H1 (cell line): Measurements from ENCODE around the gene CTNNBL1. TPM values are rescaled to one million over a fixed set of nuclear protein-coding genes. Genes with fewer than 3 reads are reported as not detected.

Experiments used
- CTCF ChIA-PET: fragments of 300-600 bp; sonication (Branson Sonifier 250); formaldehyde crosslinking; loops from one replicate; lab custom pipeline; 2021; ENCODE audit not compliant: partially characterized antibody; lab: Charles Lee
- POLR2A ChIA-PET: fragments of 300-600 bp; sonication (Branson Sonifier 250); formaldehyde crosslinking; loops from one replicate; lab custom pipeline; 2021; ENCODE audit warnings: inconsistent platforms; ENCODE audit not compliant: partially characterized antibody; lab: Charles Lee
- DNase-seq, 2 experiments: peaks; one replicate each; pipeline versions ENCODE4 v3.0.0 to v3.0.0-alpha.2; 2010 to 2022; ENCODE audit warnings: low spot score in 2 of 2, low read depth in 1 of 2, mixed read lengths in 1 of 2
- FAIRE-seq: peaks from 2 replicates; lab custom pipeline; 2011; peaks lifted over from hg19 to GRCh38; lab: Jason Lieb, UNC
- H2AFZ ChIP-seq: 2 replicates; pipeline ENCODE4 v1.8.1; 2012; ENCODE audit warnings: low read length, inconsistent platforms
- H2AK5ac ChIP-seq: 2 replicates; pipeline ENCODE4 v1.6.1; 2013; ENCODE audit warnings: low read depth, low read length
- H2BK120ac ChIP-seq: replicated peaks from 2 replicates; pipeline ENCODE3; 2013; ENCODE audit warnings: low read depth, low read length, inconsistent platforms
- H2BK12ac ChIP-seq: 2 replicates; pipeline ENCODE4 v1.6.1; 2013; ENCODE audit warnings: low read depth, low read length
- H2BK15ac ChIP-seq: 2 replicates; pipeline ENCODE4 v1.6.1; 2013; ENCODE audit warnings: low read length
- H2BK20ac ChIP-seq: 2 replicates; pipeline ENCODE4 v1.6.1; 2013; ENCODE audit warnings: low read length
- H2BK5ac ChIP-seq: 2 replicates; pipeline ENCODE4 v1.6.1; 2013; ENCODE audit warnings: low read depth, low read length
- H3K14ac ChIP-seq: 2 replicates; pipeline ENCODE4 v1.6.1; 2013; ENCODE audit warnings: inconsistent platforms; ENCODE audit not compliant: insufficient read length
- H3K18ac ChIP-seq: 2 replicates; pipeline ENCODE4 v1.6.1; 2013; ENCODE audit warnings: low read length; ENCODE audit errors: extremely low read depth
- H3K23ac ChIP-seq: 2 replicates; pipeline ENCODE4 v1.6.1; 2013; ENCODE audit warnings: inconsistent platforms; ENCODE audit not compliant: insufficient read length
- H3K23me2 ChIP-seq: 2 replicates; pipeline ENCODE4 v1.6.1; 2013; ENCODE audit warnings: low read depth, low read length
- H3K27ac ChIP-seq: 2 replicates; pipeline ENCODE4 v1.6.1; 2011; ENCODE audit warnings: low read depth, low read length, inconsistent platforms
- H3K27me3 ChIP-seq, 4 experiments: replicated peaks in 1 of 4; 1 replicate in 1 of 4; 2 replicates in 3 of 4; pipeline versions ENCODE4 v1.6.1 to v1.8.1; 2011 to 2013; ENCODE audit warnings: low read length in 3 of 4, mild to moderate bottlenecking in 3 of 4, inconsistent platforms in 2 of 4, mixed read lengths in 2 of 4, moderate library complexity in 1 of 4; ENCODE audit not compliant: control insufficient read depth in 3 of 4, insufficient read depth in 3 of 4; ENCODE audit errors: extremely low read depth in 1 of 4
- H3K36me3 ChIP-seq, 4 experiments: 2 replicates each; pipeline versions ENCODE4 v1.6.1 to v1.8.1; 2011 to 2013; ENCODE audit warnings: mild to moderate bottlenecking in 4 of 4, low read length in 3 of 4, moderate library complexity in 2 of 4, control low read depth in 1 of 4, inconsistent platforms in 1 of 4; ENCODE audit not compliant: insufficient read depth in 4 of 4, control insufficient read depth in 2 of 4
- H3K4ac ChIP-seq: replicated peaks from 2 replicates; pipeline ENCODE3; 2013; ENCODE audit warnings: low read length, low read depth, mixed read lengths, inconsistent platforms; ENCODE audit not compliant: insufficient read length
- H3K4me1 ChIP-seq, 4 experiments: replicated peaks in 1 of 4; 1 replicate in 1 of 4; 2 replicates in 3 of 4; pipeline versions ENCODE4 v1.6.1 to v1.8.1; 2011 to 2013; ENCODE audit warnings: low read length in 3 of 4, inconsistent platforms in 2 of 4, mixed read lengths in 1 of 4; ENCODE audit not compliant: insufficient read depth in 4 of 4, control insufficient read depth in 3 of 4
- H3K4me2 ChIP-seq, 2 experiments: 2 replicates each; pipeline versions ENCODE4 v1.6.1 to v1.8.1; 2011 to 2013; ENCODE audit warnings: low read depth in 2 of 2, low read length in 2 of 2, control low read depth in 1 of 2, inconsistent platforms in 1 of 2, mild to moderate bottlenecking in 1 of 2; ENCODE audit not compliant: insufficient read depth in 1 of 2
- H3K4me3 ChIP-seq, 4 experiments: fragments of 200-600, 300-600 bp in 1 of 4; sonication (generic), shearing (Covaris generic), sonication (Bioruptor Twin) in 1 of 4; 2 replicates each; pipeline versions ENCODE4 v1.5.1 to v1.8.1; 2011 to 2016; ENCODE audit warnings: low read length in 4 of 4, low read depth in 3 of 4, control low read depth in 2 of 4, inconsistent platforms in 2 of 4, mild to moderate bottlenecking in 2 of 4, mixed read lengths in 1 of 4, moderate library complexity in 1 of 4; ENCODE audit not compliant: insufficient read depth in 2 of 4; ENCODE audit errors: extremely low read depth in 1 of 4
- H3K56ac ChIP-seq: replicated peaks from 2 replicates; pipeline ENCODE3; 2013; ENCODE audit warnings: low read depth, mild to moderate bottlenecking, mixed read lengths, low read length, inconsistent platforms; ENCODE audit not compliant: insufficient read length
- H3K79me1 ChIP-seq: 2 replicates; pipeline ENCODE4 v1.6.1; 2013; ENCODE audit warnings: low read depth, low read length, control low read depth
- H3K79me2 ChIP-seq, 2 experiments: 2 replicates each; pipeline versions ENCODE4 v1.6.1 to v1.8.1; 2012 to 2013; ENCODE audit warnings: low read length in 2 of 2, mild to moderate bottlenecking in 2 of 2, inconsistent platforms in 1 of 2; ENCODE audit not compliant: insufficient read depth in 2 of 2, control insufficient read depth in 1 of 2
- H3K9ac ChIP-seq, 4 experiments: replicated peaks in 1 of 4; 1 replicate in 1 of 4; 2 replicates in 3 of 4; pipeline versions ENCODE4 v1.6.1 to v1.8.1; 2011 to 2013; ENCODE audit warnings: low read depth in 3 of 4, low read length in 3 of 4, control low read depth in 2 of 4, mild to moderate bottlenecking in 2 of 4, moderate library complexity in 2 of 4, inconsistent platforms in 1 of 4; ENCODE audit errors: extremely low read depth in 1 of 4
- H3K9me3 ChIP-seq, 2 experiments: 2 replicates each; pipeline versions ENCODE4 v1.6.1 to v1.8.1; 2012 to 2013; ENCODE audit warnings: mild to moderate bottlenecking in 2 of 2, moderate library complexity in 2 of 2, control low read depth in 1 of 2, inconsistent platforms in 1 of 2, low read depth in 1 of 2, low read length in 1 of 2, mixed read lengths in 1 of 2; ENCODE audit not compliant: insufficient read depth in 2 of 2
- H4K20me1 ChIP-seq, 2 experiments: replicated peaks in 1 of 2; 2 replicates each; pipeline versions ENCODE3 to v1.8.1; 2011 to 2013; ENCODE audit warnings: inconsistent platforms in 2 of 2, low read length in 2 of 2, mild to moderate bottlenecking in 1 of 2; ENCODE audit not compliant: insufficient read depth in 2 of 2, control insufficient read depth in 1 of 2
- H4K5ac ChIP-seq: 2 replicates; pipeline ENCODE4 v1.6.1; 2013; ENCODE audit warnings: low read length, low read depth, mixed read lengths, inconsistent platforms; ENCODE audit not compliant: insufficient read length
- H4K8ac ChIP-seq: 2 replicates; pipeline ENCODE4 v1.8.0; 2013; ENCODE audit warnings: mild to moderate bottlenecking, moderate library complexity, low read length, inconsistent platforms; ENCODE audit not compliant: insufficient read depth; ENCODE audit errors: extremely low read depth
- H4K91ac ChIP-seq: replicated peaks from 2 replicates; pipeline ENCODE3; 2013; ENCODE audit warnings: low read length, mixed read lengths, inconsistent platforms; ENCODE audit not compliant: insufficient read length
- WGBS, 2 experiments: shearing (Covaris generic) in 1 of 2; methylation state at CpG; one replicate each; pipeline versions ENCODE4 v1.1.6 to v1.1.7; 2013 to 2015; ENCODE audit warnings: low lambda C conversion rate in 2 of 2, mixed read lengths in 2 of 2, inconsistent platforms in 1 of 2, low coverage in 1 of 2, missing lambda C conversion rate in 1 of 2; ENCODE audit not compliant: insufficient replicate concordance in 2 of 2, insufficient coverage in 1 of 2, insufficient read length in 1 of 2; ENCODE audit errors: extremely low coverage in 1 of 2, missing lambda C conversion rate in 1 of 2; 5-methylcytosine and 5-hydroxymethylcytosine counted together
- polyA plus RNA-seq, 7 experiments: library from polyadenylated mRNA; depleted of rRNA in 3 of 7; stranded (reverse) in 5 of 7; unstranded in 2 of 7; fragments of >200 nt in 5 of 7; fragments of 200-250 nt in 2 of 7; gene quantifications; 1 replicate in 5 of 7; 2 replicates in 1 of 7; 4 replicates in 1 of 7; pipeline versions ENCODE4 v1.2.1 to v1.2.3, GENCODE V29; 2011 to 2013; ENCODE audit warnings: missing spikeins in 2 of 7, mixed read lengths in 2 of 7
- total RNA-seq: library from RNA; stranded (reverse); fragmentation: NEBNext Ultra II Directional; extraction: Animal tissue kit (Norgen Biotek cat#: 25700); gene quantifications from 2 replicates; pipeline ENCODE4 v1.2.1, GENCODE V29; 2021

The CTNNBL1 gene
- total and polyA plus RNA-seq, 2 of the 8 experiments (the other 6 are each of a cell fraction or from before 2014, with no cell fraction given), result 19.6 to 81.6 TPM

DNA sequence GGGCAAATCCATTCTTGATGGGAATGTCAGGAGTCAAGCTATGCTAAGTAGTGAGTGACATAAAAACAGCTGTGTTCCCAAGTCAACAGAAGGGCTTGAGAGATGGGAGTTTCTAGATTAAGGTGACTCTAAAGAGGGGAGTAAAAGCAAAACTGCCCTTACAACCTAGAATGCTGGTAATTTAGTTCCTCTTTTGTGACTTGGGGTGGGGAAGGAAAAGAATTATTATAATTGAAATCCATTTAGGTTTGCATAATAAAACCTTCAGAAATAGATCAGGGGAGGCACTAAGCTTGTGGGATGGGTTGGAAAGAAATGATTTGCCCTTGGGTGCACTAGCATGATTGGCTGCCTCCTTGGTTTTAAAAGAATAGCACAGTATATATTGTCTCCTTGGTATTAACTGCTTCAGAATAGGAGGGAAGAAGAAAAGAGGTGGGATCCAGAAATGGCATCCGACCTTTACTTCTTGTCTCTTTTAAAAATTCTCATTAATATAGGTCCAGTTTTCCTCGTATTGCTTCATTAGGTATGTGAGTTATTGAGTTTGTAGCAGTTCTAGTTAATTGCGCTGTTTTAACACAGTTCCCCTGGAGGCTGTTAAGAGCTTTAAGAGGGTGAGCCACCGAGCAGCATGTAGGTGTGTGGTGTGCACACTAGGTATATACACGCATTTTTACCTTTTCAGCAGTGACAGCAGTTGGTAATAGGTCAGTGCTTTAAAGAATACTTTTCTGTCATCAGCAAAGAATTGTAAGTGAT lies 113.8 kb downstream of the CTNNBL1 start:
- Histone ChIP-seq H4K20me1 (peaks cover 0 to 3% of the 10 kb centered on the region in 2 experiments), H3K18ac (no peak overlapping the region), H4K8ac (no peak overlapping the region), H2AFZ (no peak overlapping the region), H3K4me2 (peak overlapping the region in 1 of 2 experiments; percentile 8; a peak in 1 of 4 replicates), H3K23me2 (no peaks in the 10 kb centered on the region), H3K9ac (no peak overlapping the region), H3K23ac (no peak overlapping the region), H4K91ac (no peak overlapping the region), H3K14ac (no peak overlapping the region), H3K27me3 (no peaks in the 10 kb centered on the region), H3K4ac (no peak overlapping the region), H3K4me1 (peaks cover 0 to 7% (median 3%) of the 10 kb centered on the region in 4 experiments; a peak in 5 of 7 replicates), H3K56ac (no peak overlapping the region), H3K36me3 (peaks cover 0 to 2% (median 2%) of the 10 kb centered on the region in 4 experiments; a peak in 4 of 8 replicates), H2BK120ac (no peak overlapping the region), H2BK5ac (no peak overlapping the region), H3K79me2 (no peaks in the 10 kb centered on the region), H2BK20ac (no peak overlapping the region), H2BK12ac (no peak overlapping the region), H2BK15ac (no peak overlapping the region), H2AK5ac (no peak overlapping the region), H4K5ac (no peak overlapping the region), H3K79me1 (no peaks in the 10 kb centered on the region; the same call in 1 of the 2 replicates), H3K4me3 (no peak overlapping the region), H3K27ac (no peak overlapping the region), H3K9me3 (no peaks in the 10 kb centered on the region)
- ChIA-PET POLR2A (interaction anchor here (0.6 kb wide), 1 partner anchor 69 kb away, joined by 3 read pairs; no protein-coding TSS in a partner anchor), CTCF (interaction anchor here (0.9 to 1.3 kb wide), 3 partner anchors 25 to 47 kb away, joined by 3 read pairs; no protein-coding TSS in a partner anchor)
- no peak for FAIRE-seq
- DNase-seq, result no peak
- WGBS, 2 experiments, result 87% methylated on average over 5 of the region's 5 CpGs; no CpG with 5 or more reads in 1 of the 2 experiments
